ENCODE results near the gene SLC7A6OS.

Gene SLC7A6OS

GRCh38 chr16:68249371-68249770, 61.4 kb downstream of the SLC7A6OS start:
- DNase-seq, result no peak

Measured in NCI-H2081 treated with DMSO at 0.1 percent for 48 hours (cell line).